GM12878 (cell line): ENCODE results near the gene SPRY1. TPM values are rescaled to one million over a fixed set of nuclear protein-coding genes. Genes with fewer than 3 reads are reported as not detected.

ENCODE experiments used
- BHLHE40 ChIP-seq, 2 experiments: fragments of 450-650 bp in 1 of 2; IDR thresholded peaks; 2 replicates each; pipeline ENCODE4 v1.6.1; 2011 to 2017; ENCODE audit warnings: low read depth in 2 of 2, borderline replicate concordance in 1 of 2, improper control_type of control experiment in 1 of 2, low read length in 1 of 2, mild to moderate bottlenecking in 1 of 2
- BMI1 ChIP-seq: fragments of 450-650 bp; IDR thresholded peaks from 2 replicates; pipeline ENCODE4 v1.6.1; 2016; ENCODE audit warnings: mild to moderate bottlenecking, moderate library complexity, borderline replicate concordance
- CBX3 ChIP-seq: fragments of 200-600 bp; sonication (generic); IDR thresholded peaks from 2 replicates; pipeline ENCODE4 v1.6.1; 2016; ENCODE audit warnings: low read depth, borderline replicate concordance
- CHD1 ChIP-seq: IDR thresholded peaks from 2 replicates; pipeline ENCODE4 v1.6.1; 2012; ENCODE audit warnings: low read depth, low read length, improper control_type of control experiment
- CTCF ChIP-seq, 3 experiments: IDR thresholded peaks in 2 of 3; conservative IDR thresholded peaks in 1 of 3; 2 replicates each; pipeline ENCODE4 v1.5.1; 2011; ENCODE audit warnings: low read depth in 3 of 3, low read length in 3 of 3, mild to moderate bottlenecking in 3 of 3, control low read depth in 2 of 3, moderate library complexity in 2 of 3, inconsistent platforms in 1 of 3, mixed read lengths in 1 of 3; ENCODE audit not compliant: control insufficient read depth in 2 of 3, insufficient read depth in 1 of 3; ENCODE audit errors: extremely low read depth in 1 of 3
- DPF2 ChIP-seq: fragments of 450-650 bp; IDR thresholded peaks from 2 replicates; pipeline ENCODE4 v1.6.1; 2017; ENCODE audit warnings: mild to moderate bottlenecking
- EGR1 ChIP-seq, 2 experiments: IDR thresholded peaks; 1 replicate in 1 of 2; 2 replicates in 1 of 2; pipeline ENCODE4 v1.6.1; 2011 to 2012; ENCODE audit warnings: low read depth in 2 of 2, low read length in 2 of 2, borderline replicate concordance in 1 of 2, mild to moderate bottlenecking in 1 of 2, moderate library complexity in 1 of 2
- GATAD2B ChIP-seq: fragments of 450-650 bp; conservative IDR thresholded peaks from 2 replicates; pipeline ENCODE4 v1.6.1; 2017; ENCODE audit warnings: low read depth, mild to moderate bottlenecking, moderate library complexity
- IKZF1 ChIP-seq: fragments of 450-650 bp; conservative IDR thresholded peaks from 2 replicates; pipeline ENCODE4 v1.6.1; 2017; ENCODE audit warnings: antibody characterized with exemption, mild to moderate bottlenecking
- IRF3 ChIP-seq: fragments of 450-650 bp; IDR thresholded peaks from 2 replicates; pipeline ENCODE4 v1.6.1; 2014; ENCODE audit warnings: mild to moderate bottlenecking
- KAT2A ChIP-seq: conservative IDR thresholded peaks from 2 replicates; pipeline ENCODE4 v1.6.1; 2011; ENCODE audit warnings: low read depth, low read length; ENCODE audit not compliant: control insufficient read depth
- LARP7 ChIP-seq: fragments of 450-650 bp; IDR thresholded peaks from 2 replicates; pipeline ENCODE4 v1.6.1; 2017; ENCODE audit warnings: mild to moderate bottlenecking
- MEF2A ChIP-seq: IDR thresholded peaks from 2 replicates; pipeline ENCODE4 v1.6.1; 2011; ENCODE audit warnings: low read depth, mild to moderate bottlenecking, low read length, moderate library complexity; ENCODE audit not compliant: insufficient read depth
- MTA2 ChIP-seq: fragments of 450-650 bp; IDR thresholded peaks from 2 replicates; pipeline ENCODE4 v1.6.1; 2016; ENCODE audit warnings: low read depth, mild to moderate bottlenecking, moderate library complexity
- NFYB ChIP-seq: IDR thresholded peaks from 2 replicates; pipeline ENCODE4 v1.6.1; 2011; ENCODE audit warnings: low read depth, mild to moderate bottlenecking, low read length, improper control_type of control experiment, moderate library complexity; ENCODE audit not compliant: insufficient read depth
- NR2C2 ChIP-seq: IDR thresholded peaks from 2 replicates; pipeline ENCODE4 v1.6.1; 2011; ENCODE audit warnings: borderline replicate concordance, low read depth; ENCODE audit not compliant: control insufficient read depth, insufficient read length
- RFX5 ChIP-seq: IDR thresholded peaks from 2 replicates; pipeline ENCODE4 v1.6.1; 2011; ENCODE audit warnings: low read depth, low read length, improper control_type of control experiment
- SIX5 ChIP-seq: IDR thresholded peaks from 2 replicates; pipeline ENCODE4 v1.6.1; 2011; ENCODE audit warnings: mild to moderate bottlenecking, low read depth, low read length, moderate library complexity; ENCODE audit not compliant: severe bottlenecking
- SMARCA5 ChIP-seq: fragments of 450-650 bp; IDR thresholded peaks from 2 replicates; pipeline ENCODE4 v1.6.1; 2017; ENCODE audit warnings: mild to moderate bottlenecking
- ZNF24 ChIP-seq: fragments of 450-650 bp; IDR thresholded peaks from 2 replicates; pipeline ENCODE4 v1.6.1; 2017; ENCODE audit warnings: antibody characterized with exemption, mild to moderate bottlenecking
- polyA plus RNA-seq, 11 experiments: library from polyadenylated mRNA; depleted of rRNA in 4 of 11; unstranded in 6 of 11; stranded (reverse) in 5 of 11; fragments of >200 nt; fragmentation: Nextera tagmentation in 4 of 11; fragmentation: Illumina TruSeq in 1 of 11; extraction: Ambion mirVana in 4 of 11; extraction: Trizol in 1 of 11; gene quantifications; 1 replicate in 1 of 11; 2 replicates in 10 of 11; pipeline versions ENCODE4 v1.2.1 to v1.2.3, GENCODE V29; 2011 to 2016; ENCODE audit warnings: inconsistent platforms in 2 of 11, missing spikeins in 2 of 11, low read depth in 1 of 11
- total RNA-seq, 4 experiments: library from RNA; depleted of rRNA in 3 of 4; stranded (reverse); fragments of >200 nt in 3 of 4; fragmentation: Illumina TruSeq in 1 of 4; extraction: Trizol in 1 of 4; gene quantifications; 2 replicates each; pipeline versions ENCODE4 v1.2.1 to v1.2.3, GENCODE V29; 2013 to 2021
- TF ChIP-seq, protein P1 (sequence below): fragments of 450-650 bp; formaldehyde crosslinking; IDR thresholded peaks from 2 replicates; pipeline ENCODE4 v1.4.0; 2022; ENCODE audit warnings: mild to moderate bottlenecking, moderate library complexity
- TF ChIP-seq, protein P2 (sequence below): fragments of 450-650 bp; conservative IDR thresholded peaks from 2 replicates; pipeline ENCODE4 v1.6.1; 2017; ENCODE audit warnings: mild to moderate bottlenecking, moderate library complexity

The SPRY1 gene
- total and polyA plus RNA-seq, 10 of the 15 experiments (the other 5 are each of a cell fraction or from before 2014, with no cell fraction given), result 0.05 to 5.7 (median 0.23) TPM; not detected in 2

GRCh38 chr4:123398066-123398852 lies 1.7 kb downstream of the SPRY1 start (continued):
- TF ChIP-seq, protein P1, sequence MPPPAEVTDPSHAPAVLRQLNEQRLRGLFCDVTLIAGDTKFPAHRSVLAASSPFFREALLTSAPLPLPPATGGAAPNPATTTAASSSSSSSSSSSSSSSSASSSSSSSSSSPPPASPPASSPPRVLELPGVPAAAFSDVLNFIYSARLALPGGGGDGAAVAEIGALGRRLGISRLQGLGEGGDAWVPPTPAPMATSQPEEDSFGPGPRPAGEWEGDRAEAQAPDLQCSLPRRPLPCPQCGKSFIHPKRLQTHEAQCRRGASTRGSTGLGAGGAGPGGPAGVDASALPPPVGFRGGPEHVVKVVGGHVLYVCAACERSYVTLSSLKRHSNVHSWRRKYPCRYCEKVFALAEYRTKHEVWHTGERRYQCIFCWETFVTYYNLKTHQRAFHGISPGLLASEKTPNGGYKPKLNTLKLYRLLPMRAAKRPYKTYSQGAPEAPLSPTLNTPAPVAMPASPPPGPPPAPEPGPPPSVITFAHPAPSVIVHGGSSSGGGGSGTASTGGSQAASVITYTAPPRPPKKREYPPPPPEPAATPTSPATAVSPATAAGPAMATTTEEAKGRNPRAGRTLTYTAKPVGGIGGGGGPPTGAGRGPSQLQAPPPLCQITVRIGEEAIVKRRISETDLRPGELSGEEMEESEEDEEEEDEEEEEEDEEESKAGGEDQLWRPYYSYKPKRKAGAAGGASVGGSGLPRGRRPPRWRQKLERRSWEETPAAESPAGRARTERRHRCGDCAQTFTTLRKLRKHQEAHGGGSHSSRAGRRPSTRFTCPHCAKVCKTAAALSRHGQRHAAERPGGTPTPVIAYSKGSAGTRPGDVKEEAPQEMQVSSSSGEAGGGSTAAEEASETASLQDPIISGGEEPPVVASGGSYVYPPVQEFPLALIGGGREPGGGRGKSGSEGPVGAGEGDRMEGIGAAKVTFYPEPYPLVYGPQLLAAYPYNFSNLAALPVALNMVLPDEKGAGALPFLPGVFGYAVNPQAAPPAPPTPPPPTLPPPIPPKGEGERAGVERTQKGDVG (CRISPR knock-in tag), result no peak
- TF ChIP-seq ZNF24 (0 out of 2 replicates have a peak, but pooled peaks have one; percentile 18), NFYB (no peak), CHD1 (no peak), KAT2A (no peak), BMI1 (no peak), CTCF (IDR thresholded peaks at IDR 0.05 in 2 of 3, conservative IDR thresholded peaks at IDR 0.05 in 1 of 3; ENCODE audit: control insufficient read depth in 2 of 3, extremely low read depth in 1 of 3, insufficient read depth in 1 of 3, low read depth in 3 of 3, low read length in 3 of 3) (peak; percentile 34 to 48 (median 40); a peak in 5 of 6 replicates), RFX5 (no peak), SIX5 (no peak), SMARCA5 (peak; percentile 77), EGR1 (IDR thresholded peaks at IDR 0.05; ENCODE audit: borderline replicate concordance in 1 of 2, low read depth in 2 of 2, low read length in 2 of 2) (peak in 1 of 2 experiments; percentile 80; a peak in 1 of 3 replicates), LARP7 (peak; percentile 88), MEF2A (no peak), MTA2 (no peak), IKZF1 (peak; percentile 90), NR2C2 (no peak), IRF3 (no peak), GATAD2B (peak; percentile 98), DPF2 (peak; percentile 92), CBX3 (no peak), BHLHE40 (IDR thresholded peaks at IDR 0.05; ENCODE audit: borderline replicate concordance in 1 of 2, low read depth in 2 of 2, low read length in 1 of 2) (peak; percentile 92 to 100)
- TF ChIP-seq, protein P2, sequence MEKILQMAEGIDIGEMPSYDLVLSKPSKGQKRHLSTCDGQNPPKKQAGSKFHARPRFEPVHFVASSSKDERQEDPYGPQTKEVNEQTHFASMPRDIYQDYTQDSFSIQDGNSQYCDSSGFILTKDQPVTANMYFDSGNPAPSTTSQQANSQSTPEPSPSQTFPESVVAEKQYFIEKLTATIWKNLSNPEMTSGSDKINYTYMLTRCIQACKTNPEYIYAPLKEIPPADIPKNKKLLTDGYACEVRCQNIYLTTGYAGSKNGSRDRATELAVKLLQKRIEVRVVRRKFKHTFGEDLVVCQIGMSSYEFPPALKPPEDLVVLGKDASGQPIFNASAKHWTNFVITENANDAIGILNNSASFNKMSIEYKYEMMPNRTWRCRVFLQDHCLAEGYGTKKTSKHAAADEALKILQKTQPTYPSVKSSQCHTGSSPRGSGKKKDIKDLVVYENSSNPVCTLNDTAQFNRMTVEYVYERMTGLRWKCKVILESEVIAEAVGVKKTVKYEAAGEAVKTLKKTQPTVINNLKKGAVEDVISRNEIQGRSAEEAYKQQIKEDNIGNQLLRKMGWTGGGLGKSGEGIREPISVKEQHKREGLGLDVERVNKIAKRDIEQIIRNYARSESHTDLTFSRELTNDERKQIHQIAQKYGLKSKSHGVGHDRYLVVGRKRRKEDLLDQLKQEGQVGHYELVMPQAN, result peak; percentile 68; the same call in 1 of the 2 replicates
